Endometrium (tissue), 2 donors: ENCODE results near the gene CYP39A1.

ENCODE experiments used
- FAIRE-seq: peaks from 2 replicates; lab custom pipeline; 2012; peaks lifted over from hg19 to GRCh38; lab: Jason Lieb, UNC
- donor health status: control.
- donor health status: control.

Gene CYP39A1

DNA sequence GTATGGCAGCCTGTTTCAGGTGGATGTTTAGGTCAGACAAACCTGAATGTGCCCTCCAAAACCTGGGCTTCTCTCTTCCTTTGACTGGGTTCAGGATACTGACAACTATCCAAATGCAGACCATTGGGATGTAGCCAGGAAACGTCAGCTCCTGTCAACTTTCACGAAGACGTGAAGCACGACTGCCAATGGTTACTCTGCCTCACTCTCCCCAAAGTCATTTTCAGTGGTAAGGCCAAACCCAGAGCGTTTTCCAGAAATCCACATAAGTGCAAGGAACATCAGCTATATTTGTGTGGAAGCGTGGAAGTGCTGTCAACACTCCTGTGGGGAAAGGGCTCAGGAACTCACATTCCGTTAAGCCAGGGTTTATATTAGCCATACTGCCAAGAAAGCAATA, 141.3 kb downstream of the CYP39A1 start:
- FAIRE-seq: no peak

GRCh38 chr6:46510651-46511050, 142.0 kb downstream of the CYP39A1 start:
- peak; percentile 97 for FAIRE-seq

DNA sequence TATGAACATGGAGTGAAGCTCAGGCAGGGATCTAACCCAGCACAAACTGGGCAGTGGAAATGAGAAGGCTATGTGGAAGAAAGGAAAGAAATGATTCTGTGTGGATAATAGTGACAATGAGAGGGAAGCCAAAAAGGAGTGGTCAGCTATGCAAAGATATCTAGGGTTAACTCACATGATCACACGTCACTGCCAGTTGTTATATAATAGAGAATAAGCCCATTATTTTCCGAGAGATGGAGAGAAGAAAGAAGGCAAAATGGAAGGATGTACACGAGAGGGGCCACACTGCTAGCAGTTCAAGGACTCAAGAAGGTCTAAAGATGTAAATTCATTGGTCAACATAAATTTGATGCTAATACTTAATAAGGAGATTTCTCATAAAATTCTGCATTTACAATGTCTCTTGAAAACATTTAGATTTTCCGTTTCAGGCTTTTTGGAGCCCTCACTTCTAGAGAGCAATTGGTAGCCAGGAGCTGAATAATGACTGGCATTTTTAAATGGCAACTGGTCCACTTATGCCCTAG, 142.6 kb downstream of the CYP39A1 start:
- no peak for FAIRE-seq

- no peak for FAIRE-seq
These were observed 143.6 kb downstream of the CYP39A1 start for GRCh38 chr6:46509063-46509462.

DNA sequence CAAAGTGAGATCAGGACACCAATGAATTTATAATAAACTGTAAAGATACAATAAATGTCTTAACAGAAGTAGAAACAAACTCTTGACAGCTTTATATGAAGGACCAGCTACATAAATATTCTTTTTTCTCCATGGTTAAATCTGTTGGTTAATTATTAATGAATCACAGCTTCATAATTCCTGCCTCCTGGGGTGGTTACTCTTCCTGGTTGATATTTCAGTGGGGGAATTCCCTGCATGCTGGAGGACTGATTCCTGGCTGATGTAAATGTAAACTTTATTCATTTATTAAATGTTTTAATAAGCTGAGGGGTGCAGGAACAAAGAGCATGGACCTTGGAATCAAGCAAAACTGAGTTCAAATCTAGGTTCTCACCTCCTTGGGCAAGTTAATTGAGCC, 145.2 kb downstream of the CYP39A1 start:
- FAIRE-seq: no peak

DNA sequence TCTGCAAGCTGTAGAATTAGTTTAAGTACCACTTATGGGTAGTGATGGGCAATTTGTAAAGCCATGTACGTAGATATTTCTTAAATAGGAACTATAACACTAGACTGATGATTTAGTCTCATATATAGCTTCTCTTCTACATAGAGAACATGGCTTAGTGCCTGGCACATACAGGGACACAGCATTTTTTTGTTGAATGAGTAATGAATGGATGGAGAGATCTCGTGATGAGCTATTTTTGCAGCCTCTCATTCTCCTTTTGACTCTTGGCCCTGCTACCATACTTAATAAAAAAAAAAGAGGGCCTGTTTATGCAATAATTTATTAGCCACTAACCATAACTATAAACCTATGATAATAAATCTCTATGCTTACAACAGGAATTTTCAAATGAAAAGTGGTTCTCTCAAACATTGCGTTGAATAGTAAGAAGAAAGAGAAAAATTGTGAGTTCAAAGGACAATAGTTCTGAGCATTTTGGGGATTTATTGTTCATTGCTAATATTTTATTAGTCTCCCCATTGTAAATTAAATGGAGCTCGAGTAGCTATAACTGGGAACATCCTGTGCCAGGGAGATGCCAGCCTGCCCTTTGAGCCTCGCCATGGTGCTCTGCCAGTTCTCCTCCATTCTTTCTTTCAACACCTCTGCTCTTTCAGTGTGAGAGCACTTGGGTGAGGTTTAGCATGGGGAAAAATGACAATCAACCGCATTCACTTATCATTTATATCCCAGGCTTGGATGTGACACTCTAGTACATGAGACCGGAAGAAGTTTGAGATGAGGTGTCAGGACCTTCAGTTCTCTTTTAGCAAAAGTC, 146.7 kb downstream of the CYP39A1 start:
- FAIRE-seq: peak; percentile 31

DNA sequence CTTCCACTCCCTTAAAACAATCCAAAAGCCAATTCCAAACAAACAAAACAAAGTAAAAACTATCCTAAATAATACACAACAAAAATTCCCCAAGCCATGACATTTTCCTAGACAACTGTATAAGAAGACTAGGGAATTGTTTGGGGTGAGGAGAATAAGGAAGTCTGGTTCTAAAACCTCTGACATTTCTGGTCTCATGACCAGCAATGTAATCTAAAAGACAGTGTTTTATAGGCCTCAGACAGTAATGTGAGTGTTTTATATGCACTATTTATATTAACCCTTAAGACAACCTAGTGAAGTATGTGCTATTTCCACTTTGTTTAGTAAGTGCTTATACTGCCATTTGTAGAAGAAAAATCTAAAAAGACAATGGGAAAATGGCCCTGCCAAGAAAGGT, 148.4 kb downstream of the CYP39A1 start:
- peak; percentile 92 for FAIRE-seq

- FAIRE-seq: no peak
These were observed 150.0 kb downstream of the CYP39A1 start for GRCh38 chr6:46502486-46503119.

DNA sequence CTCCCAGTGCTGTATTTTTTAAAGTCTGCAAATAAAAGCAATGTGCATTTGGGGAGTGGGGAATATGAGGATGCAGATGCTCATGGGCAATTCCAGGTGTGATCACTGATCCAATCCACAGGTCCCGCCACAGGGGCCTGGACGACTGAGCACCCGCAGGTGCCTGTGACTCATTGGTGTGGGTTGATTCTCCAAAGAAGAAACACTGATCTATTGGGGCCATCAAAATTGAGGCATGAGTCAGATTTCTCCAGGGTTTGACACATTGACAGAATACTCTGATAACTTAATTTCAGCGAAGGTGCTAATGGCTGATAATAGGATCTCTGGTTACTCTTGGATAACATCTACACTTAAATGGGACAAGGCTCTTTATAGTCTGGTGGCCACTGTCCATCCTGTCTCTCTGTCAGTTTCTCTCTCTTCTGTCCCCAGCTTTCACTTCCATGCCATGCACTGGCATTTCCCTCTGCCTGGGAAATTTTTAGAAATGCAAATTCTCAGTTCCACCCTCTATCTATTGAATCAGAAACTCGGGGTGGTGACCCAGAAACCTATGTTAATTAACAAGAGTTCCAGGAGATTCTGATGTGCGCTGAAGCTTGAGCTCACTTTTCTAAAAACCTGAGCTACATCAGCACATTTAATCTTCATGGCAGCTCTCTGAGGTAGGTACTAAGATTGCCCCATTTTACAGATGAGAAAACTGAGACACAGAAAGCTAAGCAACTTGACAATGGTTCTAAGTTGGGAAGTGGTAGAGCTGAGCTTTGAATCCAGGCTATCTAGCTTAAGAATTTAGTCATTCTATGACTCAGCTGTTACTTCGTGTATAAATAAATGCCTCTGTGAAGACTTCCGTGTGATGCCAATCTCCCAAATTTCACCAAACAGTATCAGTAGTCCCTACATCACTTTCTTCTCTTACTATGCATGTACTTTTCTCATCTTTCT, 151.2 kb downstream of the CYP39A1 start:
- FAIRE-seq: no peak

DNA sequence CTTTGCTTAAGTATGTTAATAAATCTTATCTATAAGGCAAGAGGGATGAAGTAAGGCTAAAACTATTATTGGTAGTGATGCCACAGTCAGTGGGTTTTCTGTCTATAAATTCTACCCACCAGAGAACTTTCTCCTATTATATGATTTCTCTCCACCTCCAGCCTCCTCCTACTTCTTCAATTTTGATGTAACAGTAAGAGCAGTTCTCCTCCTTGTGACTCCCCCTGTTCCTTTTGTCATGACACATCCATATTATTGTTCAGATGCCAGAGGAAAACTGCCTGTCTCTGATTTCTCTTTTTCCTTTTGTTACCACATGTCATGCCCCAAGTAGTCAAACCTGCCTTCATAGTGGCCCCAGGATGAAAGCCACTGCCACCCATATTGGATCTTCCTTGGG, 152.2 kb downstream of the CYP39A1 start:
- FAIRE-seq: no peak
